NCI-H345 treated with DMSO at 0.1 percent for 48 hours (cell line): ENCODE data around the gene TBPL1.
"Not testable (repeated sequence)": the region's sequence is repeated elsewhere in the genome, so short reads cannot be mapped to it uniquely, and the experiment has no call there.

Source experiments
- DNase-seq: peaks from one replicate; lab custom pipeline; 2025; ENCODE audit not compliant: unreplicated experiment; lab: John Stamatoyannopoulos, UW

Gene TBPL1

DNA sequence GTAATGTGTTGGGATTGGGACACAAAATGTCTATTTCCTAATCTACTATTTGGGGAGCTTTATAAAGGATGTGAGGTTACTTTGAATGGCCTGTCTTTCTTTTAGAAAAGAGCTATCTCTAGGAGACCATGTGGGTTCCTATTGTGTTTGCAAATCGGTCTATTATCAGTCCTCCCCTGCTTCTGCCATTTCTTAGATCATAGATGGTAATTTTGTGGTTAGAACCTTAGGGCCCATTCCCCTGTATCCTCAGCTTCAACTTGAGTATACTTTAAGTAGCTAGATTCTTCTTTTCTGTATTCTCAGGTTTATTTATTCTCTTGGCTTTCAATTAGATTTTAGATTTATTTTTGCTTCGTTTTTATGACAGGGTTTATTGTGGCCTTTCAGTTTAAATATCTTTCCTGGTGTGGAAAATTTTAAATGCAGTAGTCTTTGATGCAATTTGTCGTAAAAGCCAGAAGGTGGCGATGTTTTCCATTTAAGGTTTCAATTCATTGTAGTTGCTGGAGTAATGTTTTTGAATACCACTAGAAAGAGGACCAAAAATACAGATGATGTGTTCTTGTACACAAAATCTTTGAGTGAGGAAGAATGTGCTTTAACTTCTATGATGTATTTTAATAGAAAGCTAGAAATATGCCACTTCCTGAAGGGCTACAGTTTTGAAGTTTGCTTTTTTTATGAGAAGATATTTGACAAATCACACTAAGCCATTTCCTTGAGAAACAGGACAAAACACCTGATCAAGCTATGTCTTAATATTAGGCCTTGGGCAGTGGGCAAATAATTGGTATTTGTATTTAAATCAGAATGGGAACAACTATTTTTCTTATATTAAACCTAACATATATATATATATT is 20.3 kb downstream of the TBPL1 start:
- DNase-seq: peak; percentile 72

DNA sequence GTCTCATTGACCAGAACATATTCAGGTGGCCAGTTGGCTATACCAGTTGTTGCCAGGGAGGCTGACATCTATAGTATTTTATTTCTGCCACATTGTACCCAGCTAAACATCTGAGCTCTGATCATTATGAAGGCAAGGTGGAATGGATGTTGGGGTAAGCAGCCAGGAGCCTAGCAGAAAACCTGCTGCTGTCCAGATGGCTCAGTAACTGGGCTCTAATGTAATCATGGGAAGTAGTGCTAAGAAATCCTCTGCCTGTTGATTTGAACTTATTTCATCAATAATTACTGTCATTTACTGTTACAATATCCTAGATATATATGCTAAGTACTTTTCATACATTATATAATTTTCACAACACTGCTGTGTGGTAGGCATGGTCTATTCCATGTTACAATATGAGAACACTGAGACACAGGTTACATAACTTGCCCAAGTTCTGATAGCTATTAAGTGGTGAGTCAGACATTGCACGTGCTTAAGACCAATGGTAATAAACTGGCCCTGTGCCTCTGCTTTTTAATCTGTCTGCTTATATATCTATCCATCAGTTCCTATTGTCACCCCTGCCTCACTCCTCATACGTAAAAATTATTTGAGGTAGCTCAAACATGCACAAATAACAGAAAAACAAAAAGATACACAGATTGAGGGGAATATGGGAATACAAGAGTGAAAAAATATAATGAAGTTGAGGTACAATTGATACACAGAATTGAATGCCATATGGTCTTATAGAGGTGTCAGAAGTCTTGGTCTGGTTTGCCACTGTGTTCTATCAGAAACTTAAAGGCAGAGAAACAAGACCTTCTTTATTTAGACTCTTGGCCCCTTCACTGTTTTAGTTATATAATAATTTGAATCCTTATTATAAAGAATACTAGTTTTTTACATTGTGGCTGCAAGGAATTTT is 25.2 kb downstream of the TBPL1 start:
- no peak for DNase-seq

GRCh38 chr6:133978896-133979240 is 25.8 kb downstream of the TBPL1 start:
- DNase-seq: no peak

DNA sequence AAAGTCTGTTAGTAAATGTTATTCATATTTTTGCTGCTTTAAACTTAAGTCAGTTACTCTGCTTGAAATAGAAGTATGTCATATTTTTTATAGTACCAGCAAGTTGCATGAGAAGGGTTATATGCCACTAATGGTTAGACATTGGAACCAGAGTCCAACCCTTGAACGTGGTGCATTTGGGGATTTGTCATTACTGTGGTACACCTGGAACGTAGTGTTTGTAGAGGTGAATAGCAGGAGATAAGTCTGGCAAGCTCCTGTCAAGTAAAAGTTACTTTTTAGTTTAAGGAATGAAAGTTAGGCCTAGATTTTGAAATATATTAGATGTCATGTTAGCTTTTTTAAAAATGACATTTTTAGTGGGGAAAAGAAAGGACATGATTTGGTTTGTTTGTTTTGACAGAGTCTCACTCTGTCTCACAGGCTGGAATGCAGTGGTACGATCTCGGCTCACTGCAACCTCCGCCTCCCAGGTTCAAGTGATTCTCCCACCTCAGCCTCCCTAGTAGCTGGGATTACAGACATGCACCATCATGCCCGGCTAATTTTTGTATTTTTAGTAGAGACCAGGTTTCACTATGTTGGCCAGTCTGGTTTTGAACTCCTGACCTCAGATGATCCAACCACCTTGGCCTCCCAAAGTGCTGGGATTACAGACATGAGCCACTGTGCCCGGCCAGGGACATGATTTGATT is 26.4 kb downstream of the TBPL1 start:
- not testable (repeated sequence) for DNase-seq

DNA sequence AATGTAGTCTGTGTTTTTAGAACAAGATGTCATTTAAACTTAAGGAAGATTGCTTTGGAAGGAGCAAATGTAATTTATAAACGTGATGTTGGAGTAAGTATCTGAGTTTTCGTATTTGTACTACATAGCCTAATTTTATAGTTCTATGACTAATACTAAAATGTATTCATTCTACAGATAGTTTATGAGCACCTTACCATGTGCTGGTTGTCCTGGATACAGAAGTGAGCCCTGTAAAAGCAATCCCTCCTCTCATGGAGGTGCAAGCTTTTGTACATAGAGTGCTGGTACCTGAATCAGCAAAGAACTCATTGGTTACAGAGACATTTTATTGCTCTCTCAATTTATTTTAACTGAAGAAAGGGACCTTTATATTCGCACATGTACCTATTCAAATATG is 27.1 kb downstream of the TBPL1 start:
- no peak for DNase-seq

DNA sequence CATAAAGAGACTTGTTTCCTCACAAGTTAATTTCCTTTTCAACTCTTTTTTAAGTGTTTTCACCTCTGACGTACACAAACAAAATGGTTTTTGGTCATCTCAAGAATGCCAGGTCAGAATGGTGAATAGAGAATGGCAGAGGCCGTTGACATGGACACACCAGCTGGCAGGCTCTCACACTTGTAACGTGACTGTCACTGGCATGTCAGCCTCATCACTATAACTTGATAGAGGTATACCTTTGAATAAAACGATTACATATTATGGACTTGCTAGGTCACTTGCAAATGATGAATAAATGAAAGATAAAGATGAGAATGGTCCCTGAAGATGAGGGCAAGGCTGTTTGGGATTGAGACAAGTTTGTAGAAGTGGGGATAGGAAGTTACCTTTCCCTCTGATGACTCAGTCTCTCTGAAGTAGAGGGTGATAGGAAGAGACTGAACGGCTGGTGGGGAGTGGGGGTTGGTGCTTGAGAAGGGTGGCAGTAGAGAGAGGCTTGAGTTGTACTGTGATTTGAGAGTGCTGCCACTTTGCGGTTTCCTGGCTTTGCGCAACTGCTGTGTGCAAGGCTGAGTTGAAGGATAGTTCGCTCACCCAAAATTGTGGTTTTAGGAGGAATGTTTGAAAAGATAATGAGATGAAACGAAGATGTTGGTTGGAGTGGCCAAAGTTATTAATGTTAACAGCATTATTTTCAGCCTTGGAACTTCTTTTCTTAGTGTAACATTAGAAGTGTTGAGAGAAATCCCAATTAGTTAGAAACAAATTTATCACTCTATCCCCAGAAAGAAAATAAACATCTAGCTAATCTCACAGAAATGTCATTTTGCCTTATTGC is 30.3 kb downstream of the TBPL1 start:
- DNase-seq: no peak

DNA sequence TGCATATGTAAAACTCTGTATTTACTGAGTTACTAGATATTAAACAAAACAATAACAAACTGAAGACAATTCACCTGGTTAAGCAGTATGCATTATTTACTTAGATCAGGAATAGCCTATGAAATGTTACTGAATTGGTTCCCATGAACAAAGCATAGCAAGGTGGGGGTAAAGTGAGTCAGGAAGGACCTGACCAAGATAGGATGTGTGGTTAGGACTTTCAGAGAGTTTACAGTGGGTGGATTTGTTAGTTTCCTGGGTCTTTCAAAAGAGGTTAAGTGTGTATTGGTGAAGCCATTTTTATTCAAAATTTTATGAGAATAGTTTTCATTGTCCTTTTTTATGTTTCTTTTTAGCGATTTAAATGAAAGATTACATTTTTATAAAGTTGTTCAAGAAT is 32.9 kb downstream of the TBPL1 start:
- DNase-seq: no peak

GRCh38 chr6:133986942-133987341 is 33.9 kb downstream of the TBPL1 start:
- DNase-seq: no peak

DNA sequence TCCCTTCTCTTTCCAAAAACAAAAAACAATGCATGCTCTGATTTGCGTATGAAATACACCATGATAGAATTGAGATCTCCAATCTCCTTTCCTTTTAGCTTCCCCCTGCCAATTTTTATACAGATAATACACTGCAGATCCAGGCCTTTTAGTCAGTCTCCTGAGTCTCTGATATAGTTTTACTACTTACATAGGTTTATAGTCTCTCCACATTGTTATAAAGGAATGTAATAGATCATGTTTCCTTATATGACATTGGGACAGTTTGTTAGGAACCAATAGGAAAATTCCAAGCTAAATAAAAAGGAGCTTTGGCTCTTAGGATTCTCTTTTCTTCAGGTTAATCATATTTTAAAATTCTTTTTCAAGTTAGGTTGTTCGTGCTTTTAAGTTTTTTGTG is 36.5 kb downstream of the TBPL1 start:
- DNase-seq: no peak

DNA sequence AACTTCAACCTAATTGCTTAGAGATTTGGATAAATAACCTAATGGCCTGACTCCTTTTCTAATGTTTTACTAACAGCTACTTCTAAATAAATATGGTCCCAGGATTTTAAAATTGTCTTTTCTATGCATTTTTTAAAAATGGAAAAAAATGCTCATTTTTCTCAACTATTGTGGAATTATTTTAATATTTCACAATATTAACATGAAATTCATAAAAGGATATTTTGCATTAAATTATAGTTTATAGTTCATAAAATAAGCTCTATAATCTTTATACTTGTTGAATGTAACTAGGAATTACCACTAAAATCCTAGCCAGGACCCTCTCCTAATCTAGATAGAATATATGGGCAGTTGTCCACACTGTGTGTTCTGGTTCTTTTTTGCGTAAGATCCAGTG is 37.3 kb downstream of the TBPL1 start:
- no peak for DNase-seq

GRCh38 chr6:133991096-133991593 is 38.1 kb downstream of the TBPL1 start:
- no peak for DNase-seq

GRCh38 chr6:133992992-133993680 is 40.1 kb downstream of the TBPL1 start:
- no peak for DNase-seq

DNA sequence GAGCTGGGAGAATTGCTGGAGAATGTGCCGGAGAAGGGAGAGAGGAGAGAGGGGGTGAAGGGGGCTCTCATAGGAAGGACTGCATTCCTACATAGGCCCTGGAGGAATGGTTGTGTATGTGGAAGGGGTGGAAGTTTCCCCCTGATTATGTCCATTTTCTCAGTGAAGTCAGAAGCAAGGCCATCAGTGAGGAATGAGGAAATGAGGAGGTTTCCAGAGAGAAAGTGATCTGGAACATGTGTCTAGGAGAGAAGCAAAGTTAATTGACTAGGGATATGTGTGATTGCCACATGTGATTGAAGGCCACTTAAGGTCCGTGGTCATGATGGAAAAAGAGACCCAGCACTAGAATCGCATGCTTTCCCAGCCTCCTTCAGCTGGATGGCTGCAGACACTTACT is 42.3 kb downstream of the TBPL1 start:
- no peak for DNase-seq

DNA sequence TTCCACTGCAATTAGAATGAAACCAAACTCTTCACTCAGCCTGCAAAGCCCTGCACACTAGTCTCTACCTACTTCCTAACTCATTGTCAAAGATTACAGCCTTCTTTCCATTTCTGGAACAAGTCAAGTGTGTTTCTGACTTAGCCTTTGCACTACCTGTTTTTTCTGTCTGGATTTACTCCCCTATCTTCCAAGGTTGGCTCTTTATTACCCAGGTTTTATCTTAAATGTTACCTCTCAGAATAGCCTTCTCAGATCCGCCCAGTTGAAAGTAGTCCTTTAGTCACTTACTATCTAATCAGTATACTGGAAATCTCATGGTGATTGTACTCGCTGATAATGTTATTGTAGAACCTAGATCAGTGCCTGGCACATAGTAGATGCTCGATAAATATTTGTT is 42.7 kb downstream of the TBPL1 start:
- no peak for DNase-seq

- no peak for DNase-seq
Observed at GRCh38 chr6:133997267-133997666, 44.2 kb downstream of the TBPL1 start.

DNA sequence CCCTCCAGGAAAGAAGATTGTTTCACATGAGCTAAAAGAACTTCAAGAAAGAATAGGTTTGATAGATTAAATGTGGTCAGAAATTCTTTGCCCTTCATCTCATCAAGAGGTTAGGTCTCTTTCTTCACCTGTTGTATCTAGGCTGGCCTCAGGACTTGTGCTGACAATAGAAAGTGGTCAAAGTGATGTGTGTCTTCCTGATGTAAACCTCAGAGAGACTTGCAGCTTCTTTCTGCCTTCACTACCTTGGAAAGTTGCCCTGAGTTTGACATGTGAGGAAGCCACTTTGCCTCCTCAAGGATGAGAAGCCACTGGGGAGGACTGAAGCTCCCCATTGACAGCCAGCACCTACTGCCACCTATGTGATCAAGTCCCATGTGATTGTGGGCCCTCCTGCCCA is 46.3 kb downstream of the TBPL1 start:
- no peak for DNase-seq

DNA sequence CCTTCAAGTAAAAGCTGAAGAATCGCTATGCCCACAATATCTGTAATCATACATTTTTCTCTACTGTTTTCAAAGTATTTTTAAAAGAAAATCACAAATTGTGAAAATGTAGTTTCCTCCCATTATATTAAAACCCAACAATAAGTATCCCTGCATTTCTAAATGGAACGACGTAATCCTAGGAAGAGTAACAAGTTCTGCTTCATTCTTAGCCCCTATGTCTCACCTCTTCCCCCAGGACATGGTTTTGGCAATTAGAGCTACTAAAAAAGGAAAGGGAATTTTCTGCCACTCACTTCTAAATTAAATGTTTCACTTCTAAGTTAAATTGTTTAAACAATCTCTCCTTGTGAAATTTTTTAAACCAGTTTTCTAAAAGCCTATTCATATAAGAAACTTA is 47.4 kb downstream of the TBPL1 start:
- no peak for DNase-seq

DNA sequence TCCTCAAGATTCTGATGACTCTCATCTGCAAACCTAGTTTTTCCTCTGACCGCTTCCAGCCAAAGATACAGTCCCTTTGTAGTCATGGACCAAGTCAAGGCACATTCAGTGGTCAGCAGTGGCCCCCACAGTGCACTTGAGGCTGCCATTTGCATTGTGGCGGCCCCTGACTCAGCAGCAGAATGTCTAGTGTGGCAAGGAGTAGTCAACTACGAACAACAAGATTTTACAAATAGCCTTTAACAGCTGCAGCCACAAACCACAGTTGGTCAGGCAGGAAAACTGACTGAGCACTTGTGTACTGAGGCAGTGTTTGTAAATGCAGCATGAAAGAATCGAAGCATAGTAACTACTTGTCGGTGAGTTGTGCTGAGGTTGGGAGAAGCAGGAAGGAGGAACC is 49.8 kb downstream of the TBPL1 start:
- no peak for DNase-seq

DNA sequence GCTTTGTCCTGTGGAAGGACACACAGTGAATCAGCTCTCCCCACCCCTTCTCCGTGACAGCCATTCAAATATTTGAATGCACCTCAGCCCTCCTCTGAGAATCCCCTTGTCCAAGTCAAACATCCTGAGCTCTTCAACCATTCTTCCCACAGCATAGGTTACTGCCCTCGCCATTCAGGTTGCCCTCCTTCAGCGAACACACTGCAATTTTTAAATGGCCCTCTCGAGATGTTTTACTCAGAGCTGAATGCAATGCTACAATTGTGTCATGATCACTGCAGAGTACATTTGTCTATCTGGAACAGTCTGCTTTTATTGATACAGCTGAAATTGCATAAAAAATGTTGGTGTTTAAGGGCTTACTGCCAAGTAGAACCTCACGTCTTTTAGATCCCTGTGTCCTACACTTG is 50.5 kb downstream of the TBPL1 start:
- peak; percentile 77 for DNase-seq

DNA sequence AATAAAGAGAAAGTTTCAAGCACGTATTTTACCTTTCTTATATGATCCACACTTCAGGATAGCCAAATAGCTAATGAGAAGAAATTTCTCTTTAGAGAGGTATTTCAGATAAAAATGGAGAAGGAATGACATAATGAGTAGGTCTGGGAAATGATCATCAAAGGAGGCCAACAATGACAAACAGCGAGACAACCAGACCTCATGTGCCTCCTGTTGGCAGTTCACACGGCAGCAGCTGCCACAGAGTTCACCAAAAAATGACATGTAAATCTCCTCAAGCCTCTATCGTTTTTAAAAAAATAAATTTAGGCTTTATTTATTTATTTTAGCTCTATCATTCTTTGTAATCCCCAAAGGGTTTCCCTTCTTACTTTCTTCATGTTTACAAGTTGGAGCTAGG is 51.7 kb downstream of the TBPL1 start:
- peak; percentile 13 for DNase-seq
